ENCODE results near the gene SMAD3.

SMAD3 gene

GRCh38 chr15:67196672-67197363 is 131.4 kb downstream of the SMAD3 start:
- peak; percentile 64 for DNase-seq (ENCODE audit: low spot score)

GRCh38 chr15:67197364-67197695 is 131.9 kb downstream of the SMAD3 start:
- no peak for DNase-seq (ENCODE audit: low spot score)

GRCh38 chr15:67198157-67198754 is 132.9 kb downstream of the SMAD3 start:
- no peak for DNase-seq (ENCODE audit: low spot score)

- DNase-seq (ENCODE audit: low spot score): no peak
These were observed 134.0 kb downstream of the SMAD3 start for GRCh38 chr15:67199391-67199790.

- DNase-seq (ENCODE audit: low spot score): no peak
These were observed 134.7 kb downstream of the SMAD3 start for GRCh38 chr15:67199881-67200763.

GRCh38 chr15:67201136-67201535 is 135.7 kb downstream of the SMAD3 start:
- DNase-seq (ENCODE audit: low spot score): no peak

GRCh38 chr15:67202091-67202490 is 136.7 kb downstream of the SMAD3 start:
- no peak for DNase-seq (ENCODE audit: low spot score)

- DNase-seq (ENCODE audit: low spot score): no peak
These were observed 137.6 kb downstream of the SMAD3 start for GRCh38 chr15:67202991-67203390.

GRCh38 chr15:67207555-67208207 is 142.3 kb downstream of the SMAD3 start:
- DNase-seq (ENCODE audit: low spot score): no peak

- no peak for DNase-seq (ENCODE audit: low spot score)
These were observed 143.0 kb downstream of the SMAD3 start for GRCh38 chr15:67208396-67208795.

- DNase-seq (ENCODE audit: low spot score): no peak
These were observed 145.3 kb downstream of the SMAD3 start for GRCh38 chr15:67210555-67211168.

GRCh38 chr15:67212684-67213367 is 147.4 kb downstream of the SMAD3 start:
- DNase-seq (ENCODE audit: low spot score): no peak

GRCh38 chr15:67215102-67215501 is 149.7 kb downstream of the SMAD3 start:
- no peak for DNase-seq (ENCODE audit: low spot score)

GRCh38 chr15:67216859-67217258 is 151.5 kb downstream of the SMAD3 start:
- no peak for DNase-seq (ENCODE audit: low spot score)

- no peak for DNase-seq (ENCODE audit: low spot score)
These were observed 153.0 kb downstream of the SMAD3 start for GRCh38 chr15:67218428-67218827.

GRCh38 chr15:67219288-67219687 is 153.9 kb downstream of the SMAD3 start:
- no peak for DNase-seq (ENCODE audit: low spot score)

- DNase-seq (ENCODE audit: low spot score): no peak
These were observed 159.5 kb downstream of the SMAD3 start for GRCh38 chr15:67224889-67225288.

GRCh38 chr15:67225336-67225735 is 159.9 kb downstream of the SMAD3 start:
- DNase-seq (ENCODE audit: low spot score): peak; percentile 47

GRCh38 chr15:67227431-67227830 is 162.0 kb downstream of the SMAD3 start:
- DNase-seq (ENCODE audit: low spot score): no peak

- no peak for DNase-seq (ENCODE audit: low spot score)
These were observed 162.4 kb downstream of the SMAD3 start for GRCh38 chr15:67227846-67228245.

GRCh38 chr15:67228286-67228685 is 162.9 kb downstream of the SMAD3 start:
- no peak for DNase-seq (ENCODE audit: low spot score)

GRCh38 chr15:67230504-67230903 is 165.1 kb downstream of the SMAD3 start:
- DNase-seq (ENCODE audit: low spot score): no peak
